ENCODE measurements around the gene UBQLN3. TPM values are rescaled to one million over a fixed set of nuclear protein-coding genes. Genes with fewer than 3 reads are reported as not detected.

The UBQLN3 gene
- total and polyA plus RNA-seq, 2 of the 13 experiments (the other 11 are each of a cell fraction or from before 2014, with no cell fraction given), result 0.08 TPM; not detected in 1

GRCh38 chr11:5507177-5507932 lies 2.4 kb downstream of the UBQLN3 start:
- Histone ChIP-seq H3K4me1 (ENCODE audit: insufficient read depth, low read length) (no peaks in the 10 kb centered on the region), H3K79me2 (ENCODE audit: insufficient read depth, low read length) (no peaks in the 10 kb centered on the region), H3K4me2 (ENCODE audit: low read depth, low read length) (no peak overlapping the region), H3K4me3 (replicated peaks in 1 of 3; ENCODE audit: insufficient read depth in 1 of 3, low read depth in 2 of 3, low read length in 3 of 3) (no peak overlapping the region), H3K9me3 (ENCODE audit: low read length) (no peaks in the 10 kb centered on the region), H4K20me1 (ENCODE audit: insufficient read depth, low read length) (no peaks in the 10 kb centered on the region; the same call in 1 of the 2 replicates), H3K27ac (ENCODE audit: extremely low read length, insufficient read depth, low read length) (no peak overlapping the region), H3K27me3 (ENCODE audit: control insufficient read depth in 1 of 2, insufficient read depth in 2 of 2, low read length in 2 of 2) (peaks cover 0 to 10% of the 10 kb centered on the region in 2 experiments; a peak in 3 of 5 replicates), H2AFZ (ENCODE audit: low read length) (no peak overlapping the region), H3K9ac (ENCODE audit: insufficient read depth, low read depth, low read length) (no peak overlapping the region), H3K36me3 (replicated peaks in 1 of 2; ENCODE audit: control insufficient read depth in 1 of 2, insufficient read depth in 2 of 2, low read length in 2 of 2) (no peaks in the 10 kb centered on the region)
- no peak for TF ChIP-seq ZNF333 (CRISPR knock-in tag; IDR thresholded peaks at IDR 0.05; ENCODE audit: borderline replicate concordance)
- TF ChIP-seq ZNF784 (CRISPR knock-in tag; IDR thresholded peaks at IDR 0.05; ENCODE audit: borderline replicate concordance), result no peak
- no peak for TF ChIP-seq ZNF746 (CRISPR knock-in tag; IDR thresholded peaks at IDR 0.05)
- ChIA-PET POLR2A (no interaction called here), CTCF (ENCODE audit: low intra/inter-chr PET ratio, low total read pairs) (no interaction called here)
- 3% methylated on average over 7 of the region's 9 CpGs for WGBS (ENCODE audit: low lambda C conversion rate)
- ATAC-seq, result no peak; the same call in 2 of the 3 replicates
- no peak for FAIRE-seq
- intact Hi-C loops (cut with micrococcal nuclease; ENCODE audit: unreplicated experiment) (no loop called here), in situ Hi-C loops (cut with HindIII; ENCODE audit: extremely low pct_ligation_motif_present, low pct_unique_long_range_greater_than_20kb) (no loop called here)
- DNase-seq (ENCODE audit: low spot score), result no peak
- BruUV-seq (replicated peaks), result no TSS peak

DNA sequence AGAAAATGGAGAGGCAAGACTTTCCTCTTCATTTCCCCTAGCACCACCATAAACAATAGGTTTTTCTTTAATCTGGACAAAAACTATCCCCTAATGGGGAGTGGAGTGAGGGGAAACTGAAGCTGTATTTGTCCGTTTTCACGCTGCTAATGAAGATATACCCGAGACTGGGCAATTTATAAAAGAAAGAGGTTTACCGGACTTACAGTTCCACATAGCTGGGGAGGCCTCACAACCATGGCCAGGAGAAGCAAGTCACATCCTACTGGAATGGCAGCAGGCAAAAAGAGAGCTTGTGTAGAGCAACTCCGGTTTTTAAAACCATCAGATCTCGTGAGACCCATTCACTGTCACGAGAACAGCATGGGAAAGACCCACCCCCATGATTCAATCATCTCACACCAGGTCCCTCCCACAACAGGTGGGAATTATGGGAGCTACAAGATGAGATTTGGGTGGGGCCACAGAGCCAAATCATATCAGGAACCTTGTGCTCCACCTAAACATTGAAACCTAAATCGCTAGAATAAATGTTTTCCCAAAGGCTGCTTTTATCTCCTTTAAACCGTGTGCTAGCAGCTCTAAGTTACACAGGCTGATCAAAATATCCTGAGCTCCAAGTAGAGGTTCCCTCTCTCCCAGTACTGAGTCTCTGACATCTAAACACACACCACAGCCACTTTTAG lies 4.3 kb downstream of the UBQLN3 start:
- DNase-seq (ENCODE audit: low spot score) (no peak), ATAC-seq (no peak), FAIRE-seq (no peak)
- in situ Hi-C loops (cut with HindIII; ENCODE audit: extremely low pct_ligation_motif_present, low pct_unique_long_range_greater_than_20kb) (no loop called here), intact Hi-C loops (cut with micrococcal nuclease; ENCODE audit: unreplicated experiment) (no loop called here)
- ChIA-PET POLR2A (no interaction called here), CTCF (ENCODE audit: low intra/inter-chr PET ratio, low total read pairs) (no interaction called here)
- Histone ChIP-seq H3K36me3 (replicated peaks in 1 of 2; ENCODE audit: control insufficient read depth in 1 of 2, insufficient read depth in 2 of 2, low read length in 2 of 2) (no peaks in the 10 kb centered on the region), H4K20me1 (ENCODE audit: insufficient read depth, low read length) (no peaks in the 10 kb centered on the region; the same call in 1 of the 2 replicates), H3K27me3 (ENCODE audit: control insufficient read depth in 1 of 2, insufficient read depth in 2 of 2, low read length in 2 of 2) (peaks cover 0 to 17% of the 10 kb centered on the region in 2 experiments; a peak in 3 of 5 replicates), H3K9me3 (ENCODE audit: low read length) (no peaks in the 10 kb centered on the region), H3K79me2 (ENCODE audit: insufficient read depth, low read length) (no peaks in the 10 kb centered on the region), H3K27ac (ENCODE audit: extremely low read length, insufficient read depth, low read length) (no peak overlapping the region), H3K4me2 (ENCODE audit: low read depth, low read length) (no peak overlapping the region), H3K4me3 (replicated peaks in 1 of 3; ENCODE audit: insufficient read depth in 1 of 3, low read depth in 2 of 3, low read length in 3 of 3) (no peak overlapping the region), H3K9ac (ENCODE audit: insufficient read depth, low read depth, low read length) (no peak overlapping the region), H2AFZ (ENCODE audit: low read length) (no peak overlapping the region), H3K4me1 (ENCODE audit: insufficient read depth, low read length) (no peaks in the 10 kb centered on the region)
- BruUV-seq (replicated peaks), result no TSS peak
- 5% methylated on average over 8 of the region's 9 CpGs for WGBS (ENCODE audit: low lambda C conversion rate)
- no peak for TF ChIP-seq ISX (CRISPR knock-in tag; conservative IDR thresholded peaks at IDR 0.05)
- no peak for TF ChIP-seq CEBPB (IDR thresholded peaks at IDR 0.05; ENCODE audit: borderline replicate concordance, low read depth, low read length)
- no peak for TF ChIP-seq REPIN1 (CRISPR knock-in tag; IDR thresholded peaks at IDR 0.05; ENCODE audit: borderline replicate concordance, low read depth)
- no peak for TF ChIP-seq KDM2A (CRISPR knock-in tag; IDR thresholded peaks at IDR 0.05; ENCODE audit: borderline replicate concordance, low read depth)
- no peak for TF ChIP-seq E2F1 (CRISPR knock-in tag; IDR thresholded peaks at IDR 0.05)
- TF ChIP-seq ZNF615 (CRISPR knock-in tag; IDR thresholded peaks at IDR 0.05; ENCODE audit: borderline replicate concordance), result no peak
- no peak for TF ChIP-seq KLF16 (CRISPR knock-in tag; IDR thresholded peaks at IDR 0.05)
- TF ChIP-seq NR2C2 (CRISPR knock-in tag; IDR thresholded peaks at IDR 0.05; ENCODE audit: borderline replicate concordance), result no peak
- no peak for TF ChIP-seq GMEB1 (CRISPR knock-in tag; IDR thresholded peaks at IDR 0.05; ENCODE audit: borderline replicate concordance)
- TF ChIP-seq PPARG (CRISPR knock-in tag; conservative IDR thresholded peaks at IDR 0.05), result no peak
